Midbrain (tissue), 1 donor: ENCODE data around the gene PEX6.
"Not testable (repeated sequence)": the region's sequence is repeated elsewhere in the genome, so short reads cannot be mapped to it uniquely, and the experiment has no call there.

Experiments
- DNase-seq: peaks from one replicate; lab custom pipeline; 2025; lab: John Stamatoyannopoulos, UW

The PEX6 gene

DNA sequence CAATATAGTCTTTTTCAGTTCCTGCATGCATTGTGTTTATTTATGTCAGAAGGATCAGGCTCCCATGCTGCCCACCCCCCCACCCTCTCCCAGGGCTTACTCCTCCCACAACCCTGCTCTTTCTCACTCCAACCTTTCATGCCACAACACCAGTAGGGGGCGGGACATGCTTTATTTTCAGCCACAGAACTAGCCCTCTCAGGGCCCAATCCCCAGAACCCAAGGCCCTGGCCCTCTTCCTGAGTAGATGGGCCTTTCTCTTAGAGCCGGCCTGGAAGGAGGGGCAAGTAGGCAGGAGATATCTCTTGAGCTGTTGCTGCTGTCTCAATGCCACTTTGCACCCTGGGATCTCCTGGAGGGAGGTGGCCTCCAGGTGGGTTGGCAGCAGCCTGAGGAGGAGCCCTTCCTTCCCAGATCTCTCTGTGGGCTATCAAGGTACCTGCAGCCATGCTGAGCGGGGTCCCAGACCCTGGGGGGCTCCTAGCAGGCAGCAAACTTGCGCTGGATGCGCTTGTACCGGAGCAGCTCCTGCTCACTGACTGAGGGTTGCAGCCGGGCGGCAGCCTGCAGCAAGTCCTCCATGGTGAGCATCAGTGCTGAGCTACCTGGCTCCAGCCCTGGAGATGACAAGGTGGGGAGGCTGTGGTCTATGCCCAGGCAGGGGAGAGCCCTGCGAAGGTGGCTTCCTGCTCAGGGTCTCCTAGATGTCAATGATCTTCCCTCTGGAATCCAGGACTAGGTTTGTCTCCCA, 15.0 kb downstream of the PEX6 start:
- DNase-seq, result no peak

DNA sequence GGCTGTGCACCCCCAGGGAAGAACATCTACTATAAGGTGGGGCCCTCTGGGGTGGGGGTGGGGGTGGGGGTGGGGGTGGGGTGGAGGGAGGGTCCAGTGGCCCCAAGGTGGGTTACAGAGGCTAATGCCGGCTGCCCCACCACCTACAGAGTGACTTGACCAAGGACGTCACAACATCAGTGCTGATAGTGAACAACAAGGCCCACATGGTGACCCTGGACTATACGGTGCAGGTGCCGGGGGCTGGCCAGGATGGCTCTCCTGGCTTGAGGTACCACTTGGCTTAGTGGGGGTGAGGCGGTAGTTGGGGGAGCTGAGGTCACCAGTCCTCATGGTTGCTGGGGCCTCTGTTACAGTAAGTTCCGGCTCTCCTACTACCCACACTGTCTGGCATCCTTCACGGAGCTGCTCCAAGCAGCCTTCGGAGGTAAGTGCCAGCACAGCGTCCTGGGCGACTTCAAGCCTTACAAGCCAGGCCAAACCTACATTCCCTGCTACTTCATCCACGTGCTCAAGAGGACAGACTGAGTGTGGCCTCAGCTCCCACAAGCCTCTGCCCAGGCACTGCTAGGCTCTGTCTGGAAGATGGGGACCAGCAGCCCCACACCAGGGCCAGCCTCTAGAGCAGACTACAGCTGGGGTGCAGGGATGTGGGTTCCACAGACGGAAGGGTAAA, 15.7 kb downstream of the PEX6 start:
- DNase-seq, result no peak

DNA sequence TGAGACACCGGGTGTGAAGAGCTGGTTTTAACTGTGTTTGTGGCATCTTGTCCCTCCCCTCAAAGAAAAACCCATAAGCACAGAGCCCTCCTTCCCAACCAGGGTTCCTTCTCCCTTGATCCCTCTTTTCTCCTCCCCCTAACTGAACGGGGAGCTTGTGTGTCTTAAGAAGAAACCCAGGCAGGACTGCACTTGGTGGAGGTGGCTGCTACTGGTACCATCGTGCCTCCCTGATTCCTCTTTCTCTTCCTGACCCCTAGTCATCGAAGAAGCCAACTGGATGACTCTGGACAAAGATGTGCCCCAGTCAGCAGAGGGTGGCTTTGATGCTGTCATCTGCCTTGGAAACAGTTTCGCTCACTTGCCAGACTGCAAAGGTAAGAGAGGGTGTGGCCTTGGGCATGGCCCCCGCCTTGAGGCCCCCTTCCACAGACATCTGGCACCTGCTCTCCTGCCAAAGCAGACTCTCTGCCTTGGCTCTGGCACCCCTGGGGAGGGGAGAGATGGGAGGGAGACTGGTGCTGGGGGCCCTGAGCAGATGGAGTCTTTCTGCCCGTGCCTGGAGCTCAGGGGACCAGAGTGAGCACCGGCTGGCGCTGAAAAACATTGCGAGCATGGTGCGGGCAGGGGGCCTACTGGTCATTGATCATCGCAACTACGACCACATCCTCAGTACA, 16.3 kb downstream of the PEX6 start:
- DNase-seq, result no peak

DNA sequence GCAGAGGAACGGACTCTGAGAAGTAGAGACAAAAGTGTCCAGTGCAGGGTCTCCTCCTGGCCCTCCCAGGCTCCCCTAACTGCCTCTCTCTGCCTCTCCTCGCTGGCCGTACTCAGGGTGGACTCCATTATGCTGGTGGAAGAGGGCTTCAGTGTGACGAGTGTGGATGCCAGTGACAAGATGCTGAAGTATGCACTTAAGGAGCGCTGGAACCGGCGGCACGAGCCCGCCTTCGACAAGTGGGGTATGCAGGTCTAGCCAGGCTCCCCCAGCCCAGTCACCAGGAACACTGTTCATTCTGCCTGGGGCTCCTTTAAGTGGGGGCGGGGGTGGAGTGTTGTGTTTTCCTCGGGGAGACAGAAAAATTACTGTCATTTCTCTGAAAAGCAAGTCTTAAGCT, 16.9 kb downstream of the PEX6 start:
- DNase-seq, result no peak

DNA sequence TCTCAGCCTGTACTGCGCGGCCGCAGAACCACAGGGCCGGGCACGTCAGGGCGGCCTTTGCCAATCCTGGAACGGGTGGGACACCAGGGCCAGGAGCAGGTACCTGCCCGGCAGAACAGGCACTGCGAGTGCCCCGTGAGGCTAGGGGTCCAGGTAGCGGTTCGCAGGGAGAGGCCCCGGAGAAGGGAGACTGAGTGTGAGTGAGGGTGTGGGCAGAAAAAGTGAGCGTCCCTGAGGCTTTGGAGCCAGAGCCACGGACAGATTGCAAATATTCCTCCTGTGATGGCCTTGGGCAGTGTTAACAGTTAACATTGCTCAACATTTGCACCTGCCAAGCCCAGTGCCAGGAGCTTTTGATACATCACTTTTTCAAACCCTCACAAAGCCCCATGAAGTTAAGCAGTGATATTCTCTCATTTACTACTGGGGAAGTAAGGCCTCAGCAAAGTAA, 17.9 kb downstream of the PEX6 start:
- no peak for DNase-seq

DNA sequence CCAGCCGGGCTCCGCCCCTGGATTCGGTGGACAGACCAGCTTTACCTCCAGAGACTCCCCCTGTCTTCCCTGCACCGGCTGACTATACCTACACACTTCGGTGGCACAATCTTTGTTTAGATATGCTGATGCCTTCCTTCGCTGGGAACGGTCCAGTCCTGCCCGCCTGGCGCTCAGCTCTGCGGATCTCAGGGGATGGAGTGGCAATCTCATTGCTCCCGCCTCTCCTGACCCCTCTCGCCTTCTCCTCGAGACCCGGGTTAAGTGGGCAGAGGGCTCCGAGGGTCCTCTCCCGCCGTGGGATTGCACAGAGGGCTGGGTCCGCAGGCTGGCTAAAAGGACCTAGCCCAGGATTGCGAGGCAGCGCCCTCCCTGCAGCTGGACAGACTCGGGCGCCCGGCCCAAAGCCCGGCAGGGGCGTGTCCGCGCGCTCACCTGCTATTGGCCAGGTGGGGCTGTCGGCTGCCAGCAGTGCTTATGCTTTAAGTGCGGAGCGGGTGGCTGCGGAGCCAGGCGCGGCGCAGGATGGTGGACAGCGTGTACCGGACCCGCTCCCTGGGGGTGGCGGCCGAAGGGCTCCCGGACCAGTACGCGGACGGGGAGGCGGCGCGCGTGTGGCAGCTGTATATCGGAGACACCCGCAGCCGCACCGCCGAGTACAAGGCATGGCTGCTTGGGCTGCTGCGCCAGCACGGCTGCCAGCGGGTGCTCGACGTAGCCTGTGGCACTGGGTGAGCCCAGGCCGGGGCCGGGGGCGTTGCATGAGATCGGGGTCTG, 18.6 kb downstream of the PEX6 start, which contains the start of gene GNMT:
TSS of gene GNMT (plus strand) at position 512 of the 777 bp plus-strand sequence. CDS start at position 526, 14 bp downstream.
- no peak for DNase-seq

DNA sequence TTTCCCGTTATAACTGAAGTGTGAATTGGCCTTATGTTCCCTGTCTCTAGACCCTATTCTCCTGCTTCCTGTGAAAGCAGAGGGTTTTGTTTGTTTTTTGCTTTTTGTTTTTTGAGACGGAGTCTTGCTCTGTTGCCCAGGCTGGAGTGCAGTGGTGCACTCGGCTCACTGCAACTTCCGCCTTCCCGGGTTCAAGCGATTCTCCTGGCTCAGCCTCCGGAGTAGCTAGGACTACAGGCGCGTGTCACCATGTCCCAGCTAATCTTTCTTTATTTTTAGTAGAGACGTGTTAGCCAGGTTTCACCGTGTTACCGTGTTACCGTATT, 19.1 kb downstream of the PEX6 start:
- no peak for DNase-seq

DNA sequence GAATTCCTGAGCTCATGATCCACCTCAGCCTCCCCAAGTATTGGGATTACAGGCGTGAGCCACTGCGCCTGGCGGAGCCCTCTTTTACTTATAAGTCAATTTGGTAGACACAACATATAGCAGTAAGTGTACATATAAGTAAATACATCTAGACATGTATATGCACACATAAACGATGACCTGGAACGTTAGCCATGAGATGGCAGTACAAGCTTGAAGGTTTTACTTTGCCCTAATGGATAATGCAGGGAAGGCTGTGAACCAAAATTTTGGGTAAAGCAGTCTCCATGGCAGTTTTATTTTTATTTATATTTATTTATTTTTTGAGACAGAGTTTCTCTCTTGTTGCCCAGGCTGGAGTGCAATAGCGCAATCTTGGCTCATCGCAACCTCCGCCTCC, 20.9 kb downstream of the PEX6 start:
- DNase-seq, result no peak

DNA sequence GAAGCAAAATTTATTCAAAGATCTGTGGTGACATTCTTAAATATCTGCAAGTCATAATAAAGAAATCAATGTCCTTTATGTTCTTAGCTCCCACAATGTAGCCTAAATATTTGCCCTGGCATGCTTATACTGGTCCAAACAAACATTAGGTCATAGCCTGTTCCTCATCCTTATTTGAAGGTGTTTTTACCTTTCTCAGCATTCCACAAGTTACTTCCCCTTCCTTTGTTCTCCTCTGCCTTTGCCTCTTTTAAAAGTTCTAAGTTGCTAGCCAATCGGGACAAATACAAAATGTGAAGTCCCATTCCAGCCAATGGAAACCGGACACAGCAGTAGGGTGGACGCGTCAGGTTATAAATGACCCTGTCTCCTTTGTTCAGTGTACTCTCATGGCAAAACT, 24.6 kb downstream of the PEX6 start:
- DNase-seq, result not testable (repeated sequence)

DNA sequence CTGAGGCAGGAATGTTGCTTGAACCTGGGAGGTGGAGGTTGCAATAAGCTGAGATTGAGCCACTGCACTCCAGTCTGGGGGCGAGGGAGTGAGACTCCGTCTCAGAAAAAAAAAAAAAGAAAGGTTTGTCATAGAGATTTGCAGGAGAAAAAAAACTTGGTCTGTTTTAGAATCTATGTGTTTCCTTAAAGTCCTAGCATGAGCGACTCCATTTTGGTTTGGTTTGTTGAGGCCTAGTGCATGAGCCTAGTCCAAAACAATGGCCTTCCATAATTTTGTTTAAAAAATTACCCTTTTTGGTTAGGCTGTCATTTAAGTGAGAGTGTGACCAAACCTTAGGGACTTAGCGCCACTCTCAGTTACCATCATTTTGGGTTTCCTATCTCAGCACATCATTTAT, 26.6 kb downstream of the PEX6 start:
- no peak for DNase-seq

DNA sequence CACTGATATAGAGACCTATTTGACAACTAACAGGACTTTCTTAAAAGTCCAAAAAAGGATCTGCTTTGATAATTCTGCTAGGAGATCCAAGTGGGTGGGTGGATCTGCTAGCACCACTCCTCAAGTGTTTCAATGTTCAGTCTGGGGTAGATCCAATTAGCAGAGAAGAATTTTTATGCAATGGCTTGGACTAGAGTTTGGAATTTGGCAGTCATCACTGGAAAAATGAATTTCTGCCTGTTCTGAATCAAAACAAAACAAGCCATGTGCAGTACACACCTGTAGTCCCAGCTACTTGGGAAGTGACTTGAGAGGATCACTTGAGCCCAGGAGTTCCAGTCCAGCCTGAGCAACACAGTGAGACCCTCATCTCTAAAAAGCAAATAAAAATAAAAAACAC, 31.0 kb downstream of the PEX6 start:
- DNase-seq, result no peak

DNA sequence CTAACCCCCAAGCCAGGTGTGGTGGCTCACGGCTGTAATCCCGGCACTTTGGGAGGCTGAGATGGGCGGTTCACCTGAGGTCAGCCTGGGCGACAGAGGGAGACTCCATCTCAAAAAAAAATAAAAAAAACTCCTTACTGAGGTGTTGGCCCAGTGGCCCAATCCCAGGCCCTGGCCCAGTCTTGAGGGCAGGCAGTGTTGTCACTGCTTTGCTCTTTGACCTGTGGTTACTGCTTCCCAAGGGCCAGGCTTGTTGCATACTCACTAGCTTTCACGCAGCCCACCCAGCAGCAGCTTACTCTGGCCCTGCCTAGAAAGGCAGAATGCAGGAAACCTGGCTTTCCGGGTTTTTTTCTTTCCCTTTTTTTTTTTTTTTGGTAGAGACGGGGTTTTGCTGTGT, 36.5 kb downstream of the PEX6 start:
- no peak for DNase-seq

DNA sequence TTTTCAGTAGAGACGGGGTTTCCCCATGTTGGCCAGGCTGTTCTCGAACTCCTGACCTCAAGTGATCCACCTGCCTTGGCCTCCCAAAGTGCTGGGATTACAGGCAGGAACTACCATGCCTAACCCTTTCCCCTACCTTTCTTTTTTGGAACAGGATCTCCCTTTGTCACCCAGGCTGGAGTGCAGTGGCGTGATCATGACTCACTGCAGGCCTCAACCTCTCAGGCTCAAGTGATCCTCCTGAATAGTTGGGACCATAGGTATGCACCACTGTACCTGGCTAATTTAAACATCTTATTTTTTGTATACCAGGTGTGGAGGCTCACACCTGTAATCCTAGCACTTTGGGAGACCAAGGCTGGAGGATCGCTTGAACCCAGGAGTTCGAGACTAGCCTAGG, 37.6 kb downstream of the PEX6 start:
- not testable (repeated sequence) for DNase-seq

DNA sequence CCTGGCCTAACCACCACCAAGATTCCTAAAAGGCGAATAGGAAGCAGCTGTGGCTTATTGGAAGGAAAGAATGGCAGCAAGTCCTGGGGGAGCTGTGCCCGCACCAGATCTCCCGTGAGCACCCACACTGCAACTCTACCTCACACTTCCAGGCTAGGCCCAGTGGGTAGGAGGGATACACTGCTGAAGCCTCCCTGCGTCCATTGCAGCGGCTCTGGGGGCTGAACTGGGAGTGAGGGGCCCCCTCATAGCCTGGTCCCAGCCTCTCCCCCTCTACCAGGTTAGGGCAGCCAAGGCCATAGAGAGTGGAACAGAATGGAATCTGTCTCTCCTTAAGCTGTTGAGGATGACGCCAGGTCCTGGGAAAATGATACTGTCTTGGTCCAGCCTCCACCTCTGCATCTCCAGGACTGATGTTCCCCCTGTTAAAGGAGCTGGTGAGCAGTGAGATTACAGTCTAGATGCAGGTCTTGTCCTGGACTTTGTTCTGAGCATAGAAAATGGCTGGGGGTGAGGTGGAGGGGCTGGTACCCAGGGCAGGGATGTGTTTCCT, 38.4 kb downstream of the PEX6 start:
- no peak for DNase-seq

DNA sequence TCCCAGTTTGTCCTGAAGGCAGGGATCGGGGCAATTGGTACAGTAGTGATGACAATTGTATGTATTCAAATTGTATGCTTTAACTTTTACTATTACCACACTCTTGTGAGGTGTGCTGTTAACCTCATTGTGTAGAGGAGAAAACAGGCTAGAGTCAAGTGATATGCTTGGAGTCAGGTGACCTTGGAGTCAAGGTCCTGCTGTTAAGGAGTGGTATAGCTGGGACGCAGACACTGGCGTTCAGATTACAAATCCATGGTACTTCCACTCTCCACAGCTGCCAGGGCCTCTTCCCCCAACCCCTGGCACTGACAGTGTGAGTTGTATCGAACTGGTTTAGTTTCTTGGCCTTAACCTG, 39.2 kb downstream of the PEX6 start:
- DNase-seq, result no peak

DNA sequence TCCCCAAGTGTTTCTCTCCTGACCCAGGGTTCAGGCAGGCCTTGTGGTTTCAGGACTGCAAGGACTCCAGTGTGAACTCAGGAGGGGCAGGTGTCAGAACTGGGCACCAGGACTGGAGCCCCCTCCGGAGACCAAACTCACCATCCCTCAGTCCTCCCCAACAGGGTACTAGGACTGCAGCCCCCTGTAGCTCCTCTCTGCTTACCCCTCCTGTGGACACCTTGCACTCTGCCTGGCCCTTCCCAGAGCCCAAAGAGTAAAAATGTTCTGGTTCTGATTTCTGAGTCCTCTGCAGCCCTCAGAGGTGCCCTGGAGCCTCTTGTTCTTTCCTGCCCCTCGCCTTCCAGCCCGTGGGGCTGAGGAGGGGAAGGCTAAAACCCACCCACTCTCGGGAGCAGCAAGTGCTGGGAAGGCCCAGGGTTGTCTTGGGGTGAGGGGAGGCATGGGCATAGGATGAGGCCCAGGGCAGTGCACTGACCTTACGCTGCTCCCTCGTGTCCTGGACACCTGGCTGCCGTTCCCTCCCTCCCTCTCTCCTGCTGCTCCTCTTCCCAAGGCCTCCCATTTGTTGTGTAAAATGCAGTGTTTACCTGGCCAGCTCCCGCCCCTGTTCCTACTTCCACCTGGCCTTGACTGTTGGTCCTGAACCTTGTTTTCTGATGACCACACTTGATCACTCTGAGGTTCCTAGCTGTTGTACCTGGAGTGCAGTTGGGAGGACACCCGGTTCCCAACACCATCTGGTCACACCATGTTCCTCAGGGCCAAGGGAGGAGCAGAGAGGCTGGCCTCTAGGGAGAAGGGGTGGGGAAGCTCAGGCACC, 39.8 kb downstream of the PEX6 start:
- DNase-seq, result no peak

DNA sequence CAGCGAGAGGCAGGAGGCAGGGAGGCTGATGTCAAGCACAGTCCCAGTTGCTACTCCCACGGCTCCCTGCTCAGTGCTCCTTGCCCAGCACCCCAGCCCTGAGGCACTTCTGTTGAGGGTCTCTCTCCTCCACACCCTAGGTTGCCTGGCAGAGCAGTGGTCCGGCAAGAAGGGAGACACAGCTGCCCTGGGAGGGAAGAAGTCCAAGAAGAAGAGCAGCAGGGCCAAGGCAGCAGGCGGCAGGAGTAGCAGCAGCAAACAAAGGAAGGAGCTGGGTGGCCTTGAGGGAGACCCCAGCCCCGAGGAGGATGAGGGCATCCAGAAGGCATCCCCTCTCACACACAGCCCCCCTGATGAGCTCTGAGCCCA, 40.6 kb downstream of the PEX6 start:
- no peak for DNase-seq

DNA sequence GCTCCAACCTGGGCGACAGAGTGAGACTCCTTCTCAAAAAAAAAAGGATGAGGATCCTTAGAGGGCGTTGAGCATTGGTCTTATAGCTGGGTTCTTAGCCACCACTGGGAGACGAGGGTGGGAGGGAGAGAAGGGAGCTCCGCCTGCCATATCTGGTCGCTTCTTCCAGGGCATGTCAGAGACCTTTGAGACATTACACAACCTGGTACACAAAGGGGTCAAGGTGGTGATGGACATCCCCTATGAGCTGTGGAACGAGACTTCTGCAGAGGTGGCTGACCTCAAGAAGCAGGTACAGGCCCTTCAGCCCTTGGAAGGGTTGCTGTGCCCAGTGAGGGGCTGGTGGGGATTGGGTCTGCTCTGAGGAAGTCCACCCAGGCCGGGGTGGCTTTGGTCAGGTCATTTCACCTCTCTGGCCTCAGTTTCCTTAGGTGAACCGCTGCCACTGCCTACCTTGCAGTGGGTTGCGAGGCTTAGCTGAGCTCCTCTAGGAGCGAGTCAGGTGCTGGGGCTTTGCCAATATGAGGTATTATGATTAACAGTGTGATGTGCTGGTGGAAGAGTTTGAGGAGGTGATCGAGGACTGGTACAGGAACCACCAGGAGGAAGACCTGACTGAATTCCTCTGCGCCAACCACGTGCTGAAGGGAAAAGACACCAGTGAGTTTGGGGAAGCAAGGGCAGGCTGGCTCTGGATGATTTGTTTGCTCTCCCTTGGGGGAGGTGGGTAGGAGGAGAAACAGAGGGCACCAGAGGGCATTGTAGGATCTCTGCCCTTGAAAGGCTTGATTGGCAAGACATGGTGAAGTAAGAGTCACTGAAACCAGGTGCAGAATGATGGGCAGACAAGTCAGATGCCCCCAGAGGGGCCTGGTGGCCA, 41.2 kb downstream of the PEX6 start:
- no peak for DNase-seq

DNA sequence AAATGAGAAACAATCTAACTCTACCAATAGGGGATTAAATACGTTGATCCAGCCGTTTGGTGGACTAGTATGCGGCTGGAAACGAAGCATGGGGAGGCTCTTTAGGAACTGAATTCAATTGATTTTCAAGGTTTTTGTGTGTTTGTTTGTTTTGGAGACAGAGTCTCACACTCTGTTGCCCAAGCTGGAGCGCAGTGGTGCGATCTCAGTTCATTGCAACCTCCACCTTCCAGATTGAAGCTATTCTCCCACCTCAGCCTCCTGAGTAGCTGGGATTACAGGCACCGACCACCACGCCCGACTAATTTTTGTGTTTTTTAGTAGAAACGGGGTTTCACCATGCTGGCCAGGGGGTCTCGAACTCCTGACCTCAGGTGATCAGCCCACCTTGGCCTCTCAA, 42.6 kb downstream of the PEX6 start:
- no peak for DNase-seq

DNA sequence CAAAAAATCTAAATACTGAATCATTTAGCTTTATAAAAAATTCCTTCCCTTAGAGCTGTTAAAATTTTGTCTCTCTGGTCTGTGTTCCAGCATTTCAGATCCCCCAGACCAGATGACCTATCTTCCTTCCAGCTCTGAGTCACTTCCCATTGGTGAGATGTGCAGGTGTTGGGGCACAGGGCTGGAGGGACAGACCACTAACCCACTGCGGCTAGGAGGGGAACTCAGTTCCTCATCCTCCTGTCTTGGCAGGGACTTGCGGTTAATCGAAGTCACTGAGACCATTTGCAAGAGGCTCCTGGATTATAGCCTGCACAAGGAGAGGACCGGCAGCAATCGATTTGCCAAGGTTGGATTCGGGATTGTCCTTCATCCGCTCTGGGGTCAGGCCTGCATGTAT, 43.7 kb downstream of the PEX6 start:
- DNase-seq, result no peak
